RCC 7860 (cell line): ENCODE measurements around the gene CYB5D1.

Experiments used
- DNase-seq: peaks from one replicate; pipeline ENCODE4 v3.0.0-alpha.2; 2015; ENCODE audit warnings: low spot score
- FAIRE-seq: peaks from 2 replicates; lab custom pipeline; 2012; peaks lifted over from hg19 to GRCh38; lab: Jason Lieb, UNC

Gene CYB5D1

DNA sequence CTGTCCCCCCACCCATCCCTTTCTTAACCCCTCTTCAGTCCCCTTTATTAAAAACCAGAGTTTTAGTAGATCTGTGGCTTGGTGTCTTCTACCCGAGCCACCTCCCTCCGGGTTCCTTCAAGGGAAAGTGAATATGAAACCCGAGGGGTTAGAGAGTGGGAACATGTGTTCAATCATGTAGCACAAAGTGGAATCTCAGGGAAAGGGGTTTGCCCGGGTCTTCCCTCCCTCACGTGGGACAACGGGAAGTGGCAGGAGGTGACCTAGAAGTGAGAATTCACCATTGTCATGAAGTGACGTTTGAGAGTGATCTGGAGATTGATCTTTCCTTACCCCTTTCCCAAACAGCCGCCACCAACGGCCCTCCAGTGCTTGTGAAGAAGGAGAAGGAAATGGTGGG, 53.3 kb downstream of the CYB5D1 start:
- no peak for FAIRE-seq
- no peak for DNase-seq
